Sigmoid colon (tissue), 3 donors: ENCODE measurements around the gene DUSP22.

Experiments used
- CTCF ChIP-seq, 4 experiments: fragments of 450-650 bp in 3 of 4; fragments of 200-600 bp in 1 of 4; IDR thresholded peaks; one replicate each; pipeline ENCODE4 v1.5.1; 2016 to 2019; ENCODE audit warnings: antibody characterized with exemption in 4 of 4, mild to moderate bottlenecking in 3 of 4, moderate library complexity in 2 of 4
- POLR2A ChIP-seq, 2 donors: fragments of 450-650 bp; IDR thresholded peaks; one replicate each; pipeline ENCODE4 v1.6.1; 2016; ENCODE audit warnings: antibody characterized with exemption in 2 of 2, mild to moderate bottlenecking in 2 of 2, moderate library complexity in 2 of 2

DNA sequence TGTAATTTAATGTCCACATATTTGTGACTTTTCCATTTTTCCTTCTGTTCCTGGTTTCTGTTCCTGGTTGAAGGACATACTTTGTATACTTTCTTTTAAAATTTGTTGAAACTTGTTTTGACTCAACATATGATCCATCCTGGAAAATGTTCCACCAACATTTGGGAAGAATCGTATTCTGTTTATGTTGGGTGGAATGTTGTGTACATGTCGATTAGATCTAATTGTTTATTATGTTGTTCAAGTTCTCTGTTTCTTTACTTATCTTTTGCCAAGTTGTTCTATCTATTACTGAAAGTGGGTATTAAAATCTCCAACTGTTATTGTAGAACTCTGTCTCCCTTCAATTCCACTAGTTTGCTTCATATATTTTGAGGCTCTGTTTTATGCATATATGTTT is 27.7 kb upstream of the DUSP22 start:
- no peak for TF ChIP-seq CTCF (IDR thresholded peaks at IDR 0.05)
- no peak for TF ChIP-seq POLR2A (IDR thresholded peaks at IDR 0.05)
